GM19452 (cell line): ENCODE measurements around the gene GSTM3.
A peak's percentile ranks its signal among the peaks of the same experiment; 100 is the strongest.
"Not testable (repeated sequence)": the region's sequence is repeated elsewhere in the genome, so short reads cannot be mapped to it uniquely, and the experiment has no call there.

Experiments
- ATAC-seq: cut with Tn5 transposase; IDR thresholded peaks from one replicate; pipeline ENCODE4 v1.9.1; 2021; ENCODE audit not compliant: unreplicated experiment

GSTM3 gene

GRCh38 chr1:109732390-109732881, 8.4 kb downstream of the GSTM3 start:
- ATAC-seq = no peak

DNA sequence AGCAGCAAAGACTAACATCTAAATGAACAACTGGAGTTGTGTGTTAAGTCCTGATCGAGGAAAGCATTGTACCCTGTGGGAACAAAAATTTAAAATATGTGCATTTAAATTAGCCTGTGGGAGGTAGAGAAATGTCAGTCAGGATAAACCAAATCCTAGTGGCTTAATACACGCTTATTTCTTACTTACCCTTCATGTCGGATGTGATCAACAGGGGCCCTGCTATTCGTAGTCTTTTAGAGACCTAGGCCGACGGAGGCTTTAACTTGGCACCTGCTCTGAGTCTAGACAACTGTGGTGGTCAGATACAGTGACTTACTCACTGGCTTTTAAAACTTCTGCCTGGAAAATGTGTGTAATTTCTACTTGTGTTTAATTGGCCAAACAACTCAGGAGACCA, 10.2 kb downstream of the GSTM3 start:
- no peak for ATAC-seq

- no peak for ATAC-seq
Measured at GRCh38 chr1:109728870-109729269, 12.0 kb downstream of the GSTM3 start.

GRCh38 chr1:109726728-109727373, 14.0 kb downstream of the GSTM3 start:
- ATAC-seq = no peak

GRCh38 chr1:109726007-109726406, 14.8 kb downstream of the GSTM3 start:
- ATAC-seq = no peak

- ATAC-seq = no peak
Measured at GRCh38 chr1:109725510-109725909, 15.3 kb downstream of the GSTM3 start.

GRCh38 chr1:109724933-109725332, 15.9 kb downstream of the GSTM3 start:
- ATAC-seq = no peak

GRCh38 chr1:109722908-109723691, 17.7 kb downstream of the GSTM3 start:
- no peak for ATAC-seq

DNA sequence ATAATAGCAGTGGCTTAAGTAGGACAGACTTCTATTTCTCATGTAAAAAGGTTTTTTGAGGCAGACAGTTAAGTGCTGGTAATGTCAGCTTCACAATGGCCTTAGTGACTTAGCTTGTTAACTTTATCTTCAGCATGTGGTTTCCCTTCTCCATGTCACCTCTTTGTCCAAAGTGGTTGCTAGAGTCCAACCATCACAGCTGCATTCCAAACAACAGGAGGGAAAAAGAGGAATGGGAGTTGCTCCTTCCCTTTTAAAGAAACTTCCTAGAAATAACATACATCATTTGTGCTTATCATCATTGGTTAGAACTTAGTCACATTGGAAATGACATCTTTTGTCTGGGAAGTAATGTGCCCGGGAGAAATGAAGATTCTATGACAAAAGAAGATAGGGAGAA, 18.9 kb downstream of the GSTM3 start:
- no peak for ATAC-seq

- no peak for ATAC-seq
Measured at GRCh38 chr1:109721042-109721441, 19.8 kb downstream of the GSTM3 start.

DNA sequence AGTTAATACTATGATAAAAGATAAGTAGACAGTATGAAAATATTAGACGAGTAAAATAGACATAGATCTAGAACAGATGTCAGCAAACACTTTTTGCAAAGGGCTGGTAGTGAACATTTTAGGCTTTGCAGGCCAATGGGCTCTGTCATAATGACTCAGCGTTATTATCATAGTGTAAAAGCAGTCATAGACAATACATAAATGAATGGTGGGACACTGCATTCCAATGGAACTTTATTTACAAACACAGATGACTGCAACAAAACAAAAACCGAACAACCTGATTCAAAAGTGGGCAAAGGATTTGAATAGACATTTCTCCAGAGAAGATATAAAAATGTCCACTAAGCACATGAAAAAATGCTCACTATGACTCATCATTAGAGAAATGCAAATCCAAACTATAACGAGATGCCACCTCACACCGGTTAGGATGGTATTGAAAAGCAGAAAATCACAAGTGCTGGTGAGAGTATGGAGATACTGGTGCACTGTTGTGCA, 21.5 kb downstream of the GSTM3 start:
- peak; percentile 67 for ATAC-seq

GRCh38 chr1:109718495-109718894, 22.3 kb downstream of the GSTM3 start:
- no peak for ATAC-seq

GRCh38 chr1:109717729-109718128, 23.1 kb downstream of the GSTM3 start:
- no peak for ATAC-seq

DNA sequence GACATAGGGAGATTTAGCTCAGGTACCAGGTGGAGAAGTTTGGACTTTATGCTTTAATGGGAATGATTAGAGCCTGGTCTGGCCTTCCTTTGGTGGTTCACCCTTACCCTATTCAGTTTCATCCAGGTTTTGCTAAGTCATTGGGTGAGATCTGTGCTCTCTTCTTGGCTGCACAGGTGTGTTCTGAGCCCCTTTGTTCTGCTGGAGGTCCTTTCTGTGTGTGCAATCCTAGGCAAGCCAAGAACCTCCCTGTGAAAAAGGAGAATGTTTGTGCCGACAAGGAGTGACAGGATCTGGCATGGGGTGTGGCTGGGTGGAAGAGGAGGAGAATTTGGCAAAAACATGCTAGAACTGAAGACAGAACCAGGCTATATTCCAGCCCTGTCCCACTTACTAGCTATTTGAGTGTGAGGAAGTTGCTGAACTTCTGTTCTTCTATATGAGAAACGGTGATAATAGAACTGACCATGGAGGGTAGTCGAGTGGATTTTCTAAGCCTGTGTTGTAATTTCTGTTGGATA, 24.2 kb downstream of the GSTM3 start:
- ATAC-seq = no peak

DNA sequence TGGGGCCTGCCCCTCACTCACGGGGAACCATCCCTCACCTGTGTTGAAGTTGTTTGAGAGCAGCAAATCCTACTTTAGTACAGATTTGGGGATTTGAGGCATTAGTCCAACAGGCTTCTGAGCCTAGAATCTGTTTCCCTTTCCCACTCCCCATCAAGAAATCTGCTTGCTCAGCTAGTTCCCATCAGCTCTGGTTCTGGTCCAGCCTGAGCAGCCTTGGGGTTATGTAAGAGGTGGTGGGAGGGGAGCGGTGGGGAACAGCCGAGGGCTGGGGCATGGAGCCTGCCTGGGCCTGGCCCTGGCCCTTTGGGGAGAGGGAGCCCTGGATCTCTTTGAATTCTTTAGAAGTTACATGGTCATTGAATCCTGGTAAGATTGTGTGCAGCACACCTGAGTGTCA, 24.7 kb downstream of the GSTM3 start:
- no peak for ATAC-seq

- ATAC-seq = no peak
Measured at GRCh38 chr1:109714661-109715372, 26.0 kb downstream of the GSTM3 start.

- no peak for ATAC-seq
Measured at GRCh38 chr1:109713636-109714035, 27.2 kb downstream of the GSTM3 start.

DNA sequence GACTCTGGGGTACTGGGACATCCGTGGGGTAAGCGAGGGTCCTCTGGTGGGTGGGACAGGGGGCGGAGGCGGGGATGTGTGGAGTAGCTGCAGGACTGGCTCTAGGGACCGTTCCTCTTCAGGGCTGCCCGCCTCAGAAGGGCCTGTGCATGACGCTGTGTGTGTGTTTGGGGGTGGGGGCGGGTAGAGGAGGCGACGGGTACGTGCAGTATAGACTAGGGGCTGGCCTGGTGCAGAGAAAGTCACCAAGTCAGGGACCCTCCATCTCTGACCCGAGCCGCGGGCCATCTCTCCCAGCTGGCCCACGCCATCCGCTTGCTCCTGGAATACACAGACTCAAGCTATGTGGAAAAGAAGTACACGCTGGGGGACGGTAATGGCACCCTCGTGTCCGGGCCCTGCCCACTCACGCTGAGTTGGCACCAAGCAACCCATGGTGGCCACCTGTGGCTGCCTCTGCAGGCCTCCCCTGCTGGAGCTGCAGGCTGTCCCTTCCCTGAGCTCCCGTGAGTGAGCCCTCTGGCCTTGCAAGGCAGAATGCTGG, 28.4 kb downstream of the GSTM3 start:
- no peak for ATAC-seq

DNA sequence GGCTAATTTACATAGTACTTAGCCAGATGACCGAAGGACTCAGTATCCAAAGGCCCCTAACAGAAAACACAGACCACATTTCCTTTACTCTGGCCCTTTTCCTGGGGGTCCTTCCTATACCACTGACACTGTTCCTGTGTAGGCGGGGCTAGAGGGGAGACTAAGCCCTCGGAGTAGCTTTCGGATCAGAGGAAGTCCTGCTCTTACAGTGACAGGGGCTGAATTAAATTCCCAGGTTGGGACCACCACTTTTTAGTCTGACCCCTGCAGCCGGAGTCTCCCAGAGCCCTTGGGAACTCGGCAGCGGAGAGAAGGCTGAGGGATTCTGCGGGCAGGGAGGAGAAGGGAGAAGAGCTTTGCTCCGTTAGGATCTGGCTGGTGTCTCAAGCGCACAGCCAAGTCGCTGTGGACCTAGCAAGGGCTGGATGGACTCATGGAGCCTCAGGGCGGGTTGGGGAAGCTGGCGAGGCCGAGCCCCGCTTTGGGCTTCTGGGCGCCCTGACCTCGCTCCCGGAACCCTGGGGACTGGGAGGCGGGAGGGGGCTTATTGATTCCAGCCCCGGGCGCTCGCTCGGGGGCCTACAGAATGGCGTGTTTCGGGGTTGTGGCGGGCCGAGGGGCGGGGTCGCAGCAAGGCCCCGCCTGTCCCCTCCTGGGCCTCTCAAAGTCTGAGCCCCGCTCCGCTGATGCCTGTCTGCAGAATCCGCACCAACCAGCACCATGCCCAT, 29.1 kb downstream of the GSTM3 start, which contains the start of gene GSTM5:
GSTM5 (plus strand) TSS at position 659 of the 728 bp plus-strand sequence; CDS start at position 721, 62 bp downstream.
- not testable (repeated sequence) for ATAC-seq

- ATAC-seq = not testable (repeated sequence)
Measured at GRCh38 chr1:109709822-109710221, 31.0 kb downstream of the GSTM3 start.
